Fibroblast of the aortic adventitia (primary cell): ENCODE results near the gene MCM10. TPM values are rescaled to one million over a fixed set of nuclear protein-coding genes. Genes with fewer than 3 reads are reported as not detected.

ENCODE experiments used
- DNase-seq: peaks from one replicate; pipeline ENCODE4 v3.0.0-alpha.2; 2010; ENCODE audit warnings: low read depth
- H3K4me3 ChIP-seq: 2 replicates; pipeline ENCODE4 v1.5.1; 2011; ENCODE audit warnings: low read depth, mild to moderate bottlenecking, control low read depth, low read length, moderate library complexity
- CTCF ChIP-seq: IDR thresholded peaks from 2 replicates; pipeline ENCODE4 v1.5.1; 2011; ENCODE audit warnings: mild to moderate bottlenecking, low read length, control low read depth, inconsistent platforms; ENCODE audit not compliant: insufficient read depth
- total RNA-seq: library from RNA; depleted of rRNA; stranded (reverse); fragments of >200 nt; gene quantifications from 2 replicates; pipeline ENCODE4 v1.2.3, GENCODE V29; 2012; ENCODE audit warnings: low replicate concordance

MCM10 gene
- total RNA-seq, 1 donor, result 19.5 TPM

DNA sequence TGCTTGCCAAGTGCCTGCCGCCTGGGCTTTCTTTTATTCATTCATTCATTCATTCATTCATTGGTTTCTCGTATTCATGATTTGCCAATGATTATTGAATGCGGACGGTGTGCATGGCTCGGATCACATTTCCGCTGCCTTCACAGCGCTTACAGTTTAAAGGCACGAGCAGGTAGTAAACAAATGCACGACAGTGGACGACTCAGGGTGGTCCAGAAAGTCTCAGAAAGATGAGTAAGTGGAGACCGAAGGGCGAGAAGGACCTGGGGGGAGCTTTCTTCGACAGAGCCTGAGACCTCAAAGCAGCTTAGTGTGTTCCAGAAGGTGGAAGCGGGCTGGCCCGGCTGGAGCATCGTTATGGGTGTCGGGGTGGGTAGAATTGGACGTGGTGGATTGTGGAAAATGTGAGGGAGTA lies 506 bp downstream of the MCM10 start:
- no peak for DNase-seq
- peak overlapping the region; percentile 73 for H3K4me3 ChIP-seq
- TF ChIP-seq CTCF, result no peak

GRCh38 chr10:13163859-13164258 lies 2.5 kb downstream of the MCM10 start:
- no peak for DNase-seq
- TF ChIP-seq CTCF, result no peak

DNA sequence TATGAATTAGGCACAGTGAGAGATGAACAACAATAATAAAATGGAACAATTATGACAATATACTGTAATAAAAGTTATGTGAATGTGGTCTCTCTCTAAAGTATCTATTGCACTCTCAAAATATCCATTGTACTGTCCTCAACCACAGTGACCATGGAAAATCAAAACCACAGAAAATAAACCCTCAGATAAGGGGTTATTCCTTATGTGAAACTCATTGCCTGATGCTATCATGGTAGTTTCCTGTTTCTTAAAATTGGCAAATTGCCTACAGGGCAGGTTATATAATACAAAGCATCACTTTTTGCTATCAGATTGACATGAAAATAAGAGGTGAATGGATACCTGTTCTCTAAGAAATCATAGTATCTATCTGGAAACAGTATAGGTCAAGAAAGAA lies 3.8 kb downstream of the MCM10 start:
- no peak for DNase-seq
- TF ChIP-seq CTCF, result no peak
- H3K4me3 ChIP-seq, result no peak overlapping the region

More at GRCh38 chr10:13163859-13164258, 2.5 kb downstream of the MCM10 start:
- no peak overlapping the region for H3K4me3 ChIP-seq

DNA sequence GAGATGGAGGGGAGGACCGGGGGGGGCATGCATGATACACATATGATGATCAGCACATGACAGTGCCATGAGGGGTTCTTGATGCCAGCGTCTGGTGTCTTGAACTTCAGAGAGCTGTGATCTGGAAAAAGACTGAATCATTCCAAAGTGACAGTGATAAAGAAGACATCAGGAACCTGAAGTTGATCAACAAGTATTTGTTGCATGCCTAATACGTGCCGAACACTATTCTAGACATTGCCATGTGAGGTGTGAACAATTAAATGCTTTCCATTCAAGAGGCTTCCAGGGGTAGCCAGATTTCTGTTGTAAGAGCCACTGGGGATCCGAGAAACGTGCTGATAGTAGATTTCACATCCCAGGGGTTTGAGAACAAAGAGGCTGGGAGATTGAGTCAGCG lies 6.2 kb downstream of the MCM10 start:
- no peak for TF ChIP-seq CTCF
- no peak overlapping the region for H3K4me3 ChIP-seq
- DNase-seq, result no peak

DNA sequence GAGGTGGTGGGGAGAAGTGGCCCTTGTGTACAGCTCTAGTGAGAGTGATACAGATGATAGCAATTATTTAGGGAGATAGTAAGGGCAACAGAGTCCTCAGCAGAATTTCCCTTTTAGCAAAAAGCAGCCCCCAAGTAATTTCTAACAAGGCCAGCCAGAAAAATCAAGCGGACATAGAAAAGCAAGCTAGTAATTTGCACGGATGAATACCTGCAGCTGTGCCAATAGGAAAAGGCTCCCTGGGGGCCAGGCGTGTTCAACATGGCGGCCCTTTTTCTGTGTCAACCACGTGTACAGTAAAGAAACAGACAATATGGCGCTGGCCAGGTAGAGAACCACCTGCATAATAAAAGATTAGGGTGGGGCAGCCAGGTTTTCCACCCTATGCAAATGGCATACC lies 7.4 kb downstream of the MCM10 start:
- no peak overlapping the region for H3K4me3 ChIP-seq
- no peak for TF ChIP-seq CTCF
- DNase-seq, result no peak

GRCh38 chr10:13173616-13174015 lies 12.3 kb downstream of the MCM10 start:
- TF ChIP-seq CTCF, result no peak
- H3K4me3 ChIP-seq, result no peak overlapping the region
- DNase-seq, result no peak

GRCh38 chr10:13180788-13181187 lies 19.4 kb downstream of the MCM10 start:
- no peak for TF ChIP-seq CTCF
- no peak for DNase-seq
- H3K4me3 ChIP-seq, result no peak overlapping the region
